ENCODE results near the gene TMEM150C. TPM values are rescaled to one million over a fixed set of nuclear protein-coding genes. Genes with fewer than 3 reads are reported as not detected.

TMEM150C gene
- total RNA-seq, 2 experiments from 2014 or later, result not detected

GRCh38 chr4:82496349-82496748 is 65.4 kb downstream of the TMEM150C start:
- Mint-ChIP-seq H3K4me3 (no peak overlapping the region), H3K9me3 (no peaks in the 10 kb centered on the region), H3K27ac (no peak overlapping the region), H3K36me3 (ENCODE audit: low read depth) (no peaks in the 10 kb centered on the region), H3K4me1 (ENCODE audit: low read depth) (no peaks in the 10 kb centered on the region), H3K27me3 (no peaks in the 10 kb centered on the region)
- Histone ChIP-seq H3K9me3 (ENCODE audit: control insufficient read depth in 1 of 2, insufficient read depth in 1 of 2, low read length in 2 of 2) (no peaks in the 10 kb centered on the region), H3K4me1 (ENCODE audit: insufficient read depth, low read length) (no peaks in the 10 kb centered on the region), H3K36me3 (ENCODE audit: insufficient read depth, low read length) (no peaks in the 10 kb centered on the region), H3K27ac (ENCODE audit: low read depth in 1 of 2, low read length in 2 of 2) (no peak overlapping the region), H3K27me3 (ENCODE audit: control insufficient read depth in 1 of 2, insufficient read depth in 2 of 2, low read length in 2 of 2) (no peaks in the 10 kb centered on the region), H3K4me3 (ENCODE audit: low read length) (no peak overlapping the region)
- intact Hi-C loops (cut with DNase I, micrococcal nuclease), result no loop called here
- ATAC-seq (ENCODE audit: poor library complexity) (no peak), DNase-seq (no peak)
- TF ChIP-seq CTCF (IDR thresholded peaks at IDR 0.05), result no peak
- CTCF ChIA-PET, result no interaction called here
- POLR2A ChIA-PET, result no interaction called here

GRCh38 chr4:82495666-82496065 is 66.1 kb downstream of the TMEM150C start:
- no peaks in the 10 kb centered on the region for H3K4me1 Mint-ChIP-seq (ENCODE audit: low read depth)
- no peak for ATAC-seq (ENCODE audit: poor library complexity)
- intact Hi-C loops (cut with DNase I, micrococcal nuclease), result no loop called here
- ChIA-PET CTCF (no interaction called here), POLR2A (no interaction called here)
- Histone ChIP-seq H3K9me3 (ENCODE audit: control insufficient read depth in 1 of 2, insufficient read depth in 1 of 2, low read length in 2 of 2) (no peaks in the 10 kb centered on the region), H3K4me1 (ENCODE audit: insufficient read depth, low read length) (no peaks in the 10 kb centered on the region), H3K27me3 (ENCODE audit: control insufficient read depth in 1 of 2, insufficient read depth in 2 of 2, low read length in 2 of 2) (no peaks in the 10 kb centered on the region), H3K4me3 (ENCODE audit: low read length) (no peak overlapping the region), H3K36me3 (ENCODE audit: insufficient read depth, low read length) (no peaks in the 10 kb centered on the region), H3K27ac (ENCODE audit: low read depth in 1 of 2, low read length in 2 of 2) (no peak overlapping the region)
- no peaks in the 10 kb centered on the region for H3K27me3 Mint-ChIP-seq
- no peaks in the 10 kb centered on the region for H3K9me3 Mint-ChIP-seq
- no peak for TF ChIP-seq CTCF (IDR thresholded peaks at IDR 0.05)
- no peak for DNase-seq
- no peaks in the 10 kb centered on the region for H3K36me3 Mint-ChIP-seq (ENCODE audit: low read depth)
- no peak overlapping the region for H3K27ac Mint-ChIP-seq
- H3K4me3 Mint-ChIP-seq, result no peak overlapping the region

GRCh38 chr4:82493721-82494425 is 67.9 kb downstream of the TMEM150C start:
- Histone ChIP-seq H3K27ac (ENCODE audit: low read depth in 1 of 2, low read length in 2 of 2) (no peak overlapping the region), H3K27me3 (ENCODE audit: control insufficient read depth in 1 of 2, insufficient read depth in 2 of 2, low read length in 2 of 2) (no peaks in the 10 kb centered on the region), H3K4me1 (ENCODE audit: insufficient read depth, low read length) (no peaks in the 10 kb centered on the region), H3K9me3 (ENCODE audit: control insufficient read depth in 1 of 2, insufficient read depth in 1 of 2, low read length in 2 of 2) (no peaks in the 10 kb centered on the region), H3K4me3 (ENCODE audit: low read length) (no peak overlapping the region), H3K36me3 (ENCODE audit: insufficient read depth, low read length) (no peaks in the 10 kb centered on the region)
- no peak for TF ChIP-seq CTCF (IDR thresholded peaks at IDR 0.05)
- no peak for DNase-seq
- no peak overlapping the region for H3K4me3 Mint-ChIP-seq
- H3K27me3 Mint-ChIP-seq, result no peaks in the 10 kb centered on the region
- no peaks in the 10 kb centered on the region for H3K36me3 Mint-ChIP-seq (ENCODE audit: low read depth)
- H3K9me3 Mint-ChIP-seq, result no peaks in the 10 kb centered on the region
- H3K27ac Mint-ChIP-seq, result no peak overlapping the region
- ChIA-PET POLR2A (no interaction called here), CTCF (interaction anchor here (0.5 kb wide), 1 partner anchor 9 kb away, joined by 3 read pairs; no protein-coding TSS in a partner anchor)
- H3K4me1 Mint-ChIP-seq (ENCODE audit: low read depth), result no peaks in the 10 kb centered on the region
- intact Hi-C loops (cut with DNase I, micrococcal nuclease), result no loop called here
- ATAC-seq (ENCODE audit: poor library complexity), result no peak

Measured in CD4-positive, alpha-beta T cell (primary cell).